Activated T-cell treated with anti-CD3 and anti-CD28 coated beads, Interleukin-2, amount 50 U/mL, for 4 hours (primary cell): ENCODE data around the gene ANKRD12. TPM values are rescaled to one million over a fixed set of nuclear protein-coding genes. Genes with fewer than 3 reads are reported as not detected.

ENCODE experiments used
- ATAC-seq, 2 donors: fragments of 200-7000 bp; cut with Tn5 transposase; one replicate each; pipeline ENCODE4 v1.10.0; 2021
- DNase-seq: peaks from one replicate; pipeline ENCODE4 v3.0.0-alpha.2; 2020
- H3K27me3 Mint-ChIP-seq: one replicate; pipeline ENCODE4 v1.8.0; 2021; ENCODE audit warnings: low read depth, mixed read lengths
- H3K36me3 Mint-ChIP-seq: one replicate; pipeline ENCODE4 v1.8.0; 2022; ENCODE audit warnings: mixed read lengths; ENCODE audit not compliant: insufficient read depth
- H3K4me1 Mint-ChIP-seq: one replicate; pipeline ENCODE4 v1.8.0; 2021; ENCODE audit warnings: low read depth, mixed read lengths
- H3K4me3 Mint-ChIP-seq: one replicate; pipeline ENCODE4 v1.8.0; 2021; ENCODE audit warnings: mild to moderate bottlenecking, moderate library complexity, mixed read lengths
- H3K9me3 Mint-ChIP-seq: one replicate; pipeline ENCODE4 v1.8.0; 2021; ENCODE audit warnings: mixed read lengths
- total RNA-seq, 3 donors: library from RNA; stranded (reverse); gene quantifications; one replicate each; pipeline ENCODE4 v1.2.1, GENCODE V29; 2021

Gene ANKRD12
- total RNA-seq, 3 donors from 2014 or later, result 49.7 to 62.9 (median 57.7) TPM

DNA sequence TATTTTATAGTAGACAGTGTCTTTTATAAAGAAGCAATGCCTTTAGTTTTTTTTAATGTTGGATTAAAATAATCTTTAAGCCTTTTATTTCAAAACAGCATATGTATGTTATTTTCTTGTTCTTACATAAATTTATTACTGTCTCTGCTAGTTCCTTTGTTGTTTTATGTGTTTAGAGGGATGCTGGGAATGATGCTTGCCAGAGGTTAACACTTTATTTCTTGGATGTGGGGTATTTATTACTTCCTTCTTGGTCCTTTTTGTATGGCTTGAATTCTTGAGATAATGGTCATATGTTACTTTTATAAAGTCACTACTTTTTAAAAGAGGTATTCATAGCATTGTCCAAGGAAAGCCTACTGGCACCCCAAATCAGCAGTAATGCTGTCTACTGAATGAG, 63.1 kb downstream of the ANKRD12 start:
- no peaks in the 10 kb centered on the region for H3K9me3 Mint-ChIP-seq
- ATAC-seq, result no peak
- H3K36me3 Mint-ChIP-seq, result peaks cover 19% of the 10 kb centered on the region
- no peak for DNase-seq
- peaks cover 8% of the 10 kb centered on the region for H3K4me1 Mint-ChIP-seq
- H3K27me3 Mint-ChIP-seq, result no peaks in the 10 kb centered on the region
- H3K4me3 Mint-ChIP-seq, result no peak overlapping the region

GRCh38 chr18:9201224-9201623, 64.6 kb downstream of the ANKRD12 start:
- peaks cover 9% of the 10 kb centered on the region for H3K36me3 Mint-ChIP-seq
- DNase-seq, result no peak
- peaks cover 8% of the 10 kb centered on the region for H3K4me1 Mint-ChIP-seq
- H3K4me3 Mint-ChIP-seq, result no peak overlapping the region
- no peak for ATAC-seq
- no peaks in the 10 kb centered on the region for H3K27me3 Mint-ChIP-seq
- H3K9me3 Mint-ChIP-seq, result no peaks in the 10 kb centered on the region

DNA sequence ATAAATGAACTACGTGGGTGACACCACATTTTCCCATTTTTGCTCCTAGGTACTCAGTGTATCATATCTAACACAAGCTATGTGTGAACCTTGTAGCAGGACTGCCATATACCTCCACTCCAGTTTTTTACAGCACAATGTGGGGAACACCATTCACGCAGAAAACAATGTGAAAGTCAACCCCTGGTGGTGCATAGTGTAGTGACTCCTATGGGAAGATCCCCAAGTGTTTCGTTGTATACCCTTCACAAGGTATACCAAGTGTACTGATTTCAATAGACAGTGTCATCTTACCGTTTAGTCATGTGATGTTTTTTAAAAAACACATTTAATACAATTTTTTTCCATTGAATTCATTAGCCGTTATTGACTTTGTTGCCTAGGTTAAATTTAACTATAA, 68.1 kb downstream of the ANKRD12 start:
- ATAC-seq (no peak), DNase-seq (no peak)
- Mint-ChIP-seq H3K9me3 (no peaks in the 10 kb centered on the region), H3K27me3 (no peaks in the 10 kb centered on the region), H3K4me3 (no peak overlapping the region), H3K36me3 (peaks cover 3% of the 10 kb centered on the region), H3K4me1 (peaks cover 10% of the 10 kb centered on the region)

- no peaks in the 10 kb centered on the region for H3K9me3 Mint-ChIP-seq
- no peak overlapping the region for H3K4me3 Mint-ChIP-seq
- H3K27me3 Mint-ChIP-seq, result no peaks in the 10 kb centered on the region
- no peak for ATAC-seq
- peaks cover 9% of the 10 kb centered on the region for H3K36me3 Mint-ChIP-seq
- peaks cover 11% of the 10 kb centered on the region for H3K4me1 Mint-ChIP-seq
- DNase-seq, result no peak
Observed at GRCh38 chr18:9206421-9206820, 69.8 kb downstream of the ANKRD12 start.

GRCh38 chr18:9209279-9209678, 72.7 kb downstream of the ANKRD12 start:
- DNase-seq (no peak), ATAC-seq (no peak)
- H3K36me3 Mint-ChIP-seq, result peaks cover 21% of the 10 kb centered on the region
- peaks cover 13% of the 10 kb centered on the region for H3K4me1 Mint-ChIP-seq
- H3K4me3 Mint-ChIP-seq, result no peak overlapping the region
- H3K27me3 Mint-ChIP-seq, result no peaks in the 10 kb centered on the region
- no peaks in the 10 kb centered on the region for H3K9me3 Mint-ChIP-seq

DNA sequence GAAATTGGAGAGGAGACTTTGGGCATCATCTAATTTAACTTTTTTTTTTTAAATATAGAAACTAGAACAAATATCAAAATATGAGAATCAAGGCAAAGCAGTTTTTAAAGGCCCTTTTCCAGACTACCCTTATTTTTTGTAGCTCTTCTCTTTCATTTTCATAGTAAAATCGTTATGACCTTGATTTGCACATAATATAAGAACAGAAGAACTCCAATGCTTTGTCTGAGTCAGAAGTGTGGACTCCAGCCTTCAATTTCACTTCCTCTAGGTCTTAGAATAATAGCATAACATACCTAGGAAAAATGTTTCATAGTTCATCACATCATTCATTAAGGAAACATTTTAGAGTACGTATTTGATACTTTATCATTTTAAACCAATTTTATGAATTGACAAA, 74.4 kb downstream of the ANKRD12 start:
- Mint-ChIP-seq H3K4me1 (peaks cover 11% of the 10 kb centered on the region), H3K36me3 (peaks cover 37% of the 10 kb centered on the region), H3K4me3 (no peak overlapping the region), H3K9me3 (no peaks in the 10 kb centered on the region), H3K27me3 (no peaks in the 10 kb centered on the region)
- DNase-seq, result no peak
- no peak for ATAC-seq

DNA sequence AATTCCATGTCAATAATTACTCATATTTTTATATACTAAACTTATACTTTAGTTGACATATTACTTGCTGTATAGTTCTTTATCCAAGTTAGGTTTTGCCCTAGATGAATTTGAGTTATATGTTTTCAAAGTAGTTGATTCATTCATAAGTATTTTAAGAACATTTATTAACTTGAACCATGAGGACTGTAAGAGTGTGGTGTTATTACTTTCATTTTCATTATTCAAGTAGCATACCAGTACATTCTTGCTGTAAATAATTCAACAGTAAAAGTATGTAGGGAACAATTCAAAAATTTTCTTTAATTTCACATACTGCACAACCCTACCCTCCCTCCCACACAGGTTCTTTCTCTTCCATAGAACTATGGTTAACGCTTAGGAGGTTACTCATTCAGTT, 75.4 kb downstream of the ANKRD12 start:
- H3K9me3 Mint-ChIP-seq, result no peaks in the 10 kb centered on the region
- H3K36me3 Mint-ChIP-seq, result peaks cover 42% of the 10 kb centered on the region

DNA sequence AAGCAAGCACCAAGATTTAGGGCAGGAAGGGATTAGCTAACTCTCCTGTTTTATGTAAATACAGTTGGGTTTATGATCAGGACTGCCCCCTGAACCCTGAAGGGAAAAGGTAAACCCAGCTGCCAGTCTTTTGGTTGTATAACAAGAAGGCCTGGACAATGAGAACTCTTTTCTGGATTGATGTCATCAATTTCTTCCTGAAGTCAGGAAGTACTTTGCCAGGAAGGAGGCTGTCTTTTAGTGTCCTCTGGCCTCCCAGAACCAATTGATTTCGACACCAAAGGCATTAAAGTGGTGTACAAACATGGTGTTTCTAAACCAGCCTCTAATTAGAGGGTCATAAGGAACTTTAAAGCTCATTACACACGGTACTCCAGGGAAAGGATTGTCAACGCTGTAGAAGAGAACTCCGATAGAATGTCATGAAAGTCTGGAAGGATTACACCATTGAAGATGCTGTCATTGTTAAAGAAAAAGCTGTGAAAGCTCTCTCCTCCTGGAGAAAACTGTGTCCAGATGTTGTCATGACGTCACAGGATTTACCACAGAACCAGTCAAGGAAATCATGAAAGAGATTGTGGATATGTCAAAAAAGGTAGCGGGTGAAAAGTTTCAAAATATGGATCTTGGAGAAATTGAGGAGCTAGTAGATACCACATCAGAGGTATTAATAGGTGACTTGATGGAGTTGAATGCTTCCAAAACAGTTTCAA, 78.8 kb downstream of the ANKRD12 start:
- Mint-ChIP-seq H3K4me3 (no peak overlapping the region), H3K4me1 (peaks cover 9% of the 10 kb centered on the region), H3K27me3 (no peaks in the 10 kb centered on the region), H3K36me3 (peaks cover 61% of the 10 kb centered on the region), H3K9me3 (no peaks in the 10 kb centered on the region)
- DNase-seq (no peak), ATAC-seq (no peak)

More for the DNA sequence above, 75.4 kb downstream of the ANKRD12 start:
- H3K4me3 Mint-ChIP-seq, result no peak overlapping the region
- ATAC-seq (no peak), DNase-seq (no peak)
- peaks cover 11% of the 10 kb centered on the region for H3K4me1 Mint-ChIP-seq
- H3K27me3 Mint-ChIP-seq, result no peaks in the 10 kb centered on the region

DNA sequence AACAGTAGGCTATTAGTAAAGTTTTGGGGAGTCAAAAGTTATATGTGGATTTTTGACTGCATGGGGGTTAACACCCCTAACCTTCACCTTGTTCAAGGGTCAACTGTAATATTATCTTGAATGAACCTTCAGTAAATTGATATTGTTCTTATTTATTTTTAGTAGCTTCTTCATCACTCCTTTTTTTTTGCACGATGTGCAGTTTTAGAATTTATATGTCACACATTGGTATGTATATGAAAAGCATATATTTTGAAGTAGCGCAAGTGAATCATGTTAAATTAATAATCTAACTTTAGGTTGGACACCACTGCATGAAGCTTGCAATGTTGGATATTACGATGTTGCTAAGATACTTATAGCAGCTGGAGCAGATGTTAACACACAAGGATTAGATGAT, 79.9 kb downstream of the ANKRD12 start:
- DNase-seq, result no peak
- no peaks in the 10 kb centered on the region for H3K9me3 Mint-ChIP-seq
- no peaks in the 10 kb centered on the region for H3K27me3 Mint-ChIP-seq
- peaks cover 64% of the 10 kb centered on the region for H3K36me3 Mint-ChIP-seq
- ATAC-seq, result no peak
- peaks cover 8% of the 10 kb centered on the region for H3K4me1 Mint-ChIP-seq
- H3K4me3 Mint-ChIP-seq, result no peak overlapping the region

GRCh38 chr18:9217743-9218451, 81.3 kb downstream of the ANKRD12 start:
- Mint-ChIP-seq H3K27me3 (no peaks in the 10 kb centered on the region), H3K4me1 (peaks cover 5% of the 10 kb centered on the region), H3K9me3 (no peaks in the 10 kb centered on the region), H3K36me3 (peaks cover 63% of the 10 kb centered on the region), H3K4me3 (no peak overlapping the region)
- no peak for ATAC-seq
- DNase-seq, result no peak

DNA sequence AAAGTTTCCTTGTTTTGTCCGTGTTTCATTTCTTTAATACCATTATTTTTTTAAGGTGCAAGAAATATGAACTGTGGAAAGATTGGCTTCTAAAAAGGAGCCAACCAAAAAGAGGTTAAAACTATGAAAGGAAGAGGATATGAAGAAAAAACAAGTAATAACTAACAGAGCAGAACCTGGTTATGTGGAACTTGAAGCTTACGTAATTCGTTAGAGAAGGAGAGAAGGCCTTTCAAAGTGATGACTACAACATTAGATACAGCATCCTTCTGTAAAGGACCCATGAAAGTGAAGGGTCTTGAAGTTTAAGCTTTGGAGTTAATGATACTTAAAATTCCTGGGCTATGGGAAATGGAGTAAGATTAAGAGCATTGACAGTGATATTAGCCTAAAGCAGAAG, 84.5 kb downstream of the ANKRD12 start:
- H3K9me3 Mint-ChIP-seq, result no peaks in the 10 kb centered on the region
- H3K4me3 Mint-ChIP-seq, result no peak overlapping the region
- peaks cover 54% of the 10 kb centered on the region for H3K36me3 Mint-ChIP-seq
- H3K4me1 Mint-ChIP-seq, result peaks cover 7% of the 10 kb centered on the region
- no peak for DNase-seq
- no peaks in the 10 kb centered on the region for H3K27me3 Mint-ChIP-seq
- no peak for ATAC-seq

GRCh38 chr18:9221661-9222060, 85.1 kb downstream of the ANKRD12 start:
- H3K9me3 Mint-ChIP-seq, result no peaks in the 10 kb centered on the region
- H3K27me3 Mint-ChIP-seq, result no peaks in the 10 kb centered on the region
- peaks cover 11% of the 10 kb centered on the region for H3K4me1 Mint-ChIP-seq
- H3K4me3 Mint-ChIP-seq, result no peak overlapping the region
- ATAC-seq (no peak), DNase-seq (no peak)
- peaks cover 54% of the 10 kb centered on the region for H3K36me3 Mint-ChIP-seq

DNA sequence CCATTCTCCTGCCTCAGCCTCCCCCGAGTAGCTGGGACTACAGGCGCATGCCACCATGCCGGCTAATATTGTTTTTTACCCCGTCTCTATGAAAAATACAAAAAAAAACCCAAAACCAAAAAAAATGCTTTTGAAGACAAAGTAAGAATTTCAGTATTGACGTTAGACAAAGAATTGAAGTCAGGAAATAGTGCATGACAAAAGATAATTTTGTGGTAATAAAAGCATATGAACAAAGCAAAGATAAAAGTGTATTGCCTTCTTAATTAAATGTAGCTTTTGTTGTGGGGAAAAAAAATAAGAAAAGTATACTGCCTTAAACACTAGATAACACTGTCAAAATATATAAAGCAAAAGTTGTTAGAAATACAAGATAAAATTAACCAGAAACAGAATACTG, 86.8 kb downstream of the ANKRD12 start:
- Mint-ChIP-seq H3K27me3 (no peaks in the 10 kb centered on the region), H3K4me1 (peaks cover 20% of the 10 kb centered on the region), H3K36me3 (peaks cover 58% of the 10 kb centered on the region), H3K9me3 (no peaks in the 10 kb centered on the region), H3K4me3 (no peak overlapping the region)
- ATAC-seq, result no peak
- no peak for DNase-seq

DNA sequence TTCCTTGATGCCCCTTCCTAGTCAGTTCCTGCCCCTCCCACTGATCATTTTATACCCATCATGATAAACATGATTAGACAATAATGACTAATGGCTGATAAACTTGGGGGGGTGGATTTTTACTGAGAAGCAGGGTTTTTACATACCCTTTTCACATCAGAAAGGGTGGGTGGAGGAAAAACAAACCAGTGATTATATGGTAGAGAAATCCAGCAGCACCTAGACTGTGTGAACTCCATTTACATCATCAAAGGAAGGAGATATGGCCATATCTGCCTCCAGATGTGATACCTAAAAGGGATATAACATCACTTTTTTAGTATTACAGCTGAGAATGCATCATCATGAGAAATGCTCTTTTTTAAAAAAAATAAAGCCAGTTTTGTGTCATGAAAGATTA, 89.9 kb downstream of the ANKRD12 start:
- Mint-ChIP-seq H3K4me3 (no peak overlapping the region), H3K9me3 (peaks cover 12% of the 10 kb centered on the region), H3K27me3 (no peaks in the 10 kb centered on the region), H3K36me3 (peaks cover 66% of the 10 kb centered on the region), H3K4me1 (peaks cover 35% of the 10 kb centered on the region)
- ATAC-seq (peak in 1 of 2 donors; percentile 48), DNase-seq (no peak)

GRCh38 chr18:9231852-9232486, 95.4 kb downstream of the ANKRD12 start:
- no peak overlapping the region for H3K4me3 Mint-ChIP-seq
- ATAC-seq (no peak), DNase-seq (no peak)
- peaks cover 21% of the 10 kb centered on the region for H3K9me3 Mint-ChIP-seq
- H3K36me3 Mint-ChIP-seq, result peaks cover 78% of the 10 kb centered on the region
- H3K4me1 Mint-ChIP-seq, result peaks cover 27% of the 10 kb centered on the region
- no peaks in the 10 kb centered on the region for H3K27me3 Mint-ChIP-seq
